ENCODE measurements around the gene C1orf21. TPM values are rescaled to one million over a fixed set of nuclear protein-coding genes. Genes with fewer than 3 reads are reported as not detected.

Gene C1orf21
- total RNA-seq, 1 experiment from 2014 or later: 28.5 TPM

DNA sequence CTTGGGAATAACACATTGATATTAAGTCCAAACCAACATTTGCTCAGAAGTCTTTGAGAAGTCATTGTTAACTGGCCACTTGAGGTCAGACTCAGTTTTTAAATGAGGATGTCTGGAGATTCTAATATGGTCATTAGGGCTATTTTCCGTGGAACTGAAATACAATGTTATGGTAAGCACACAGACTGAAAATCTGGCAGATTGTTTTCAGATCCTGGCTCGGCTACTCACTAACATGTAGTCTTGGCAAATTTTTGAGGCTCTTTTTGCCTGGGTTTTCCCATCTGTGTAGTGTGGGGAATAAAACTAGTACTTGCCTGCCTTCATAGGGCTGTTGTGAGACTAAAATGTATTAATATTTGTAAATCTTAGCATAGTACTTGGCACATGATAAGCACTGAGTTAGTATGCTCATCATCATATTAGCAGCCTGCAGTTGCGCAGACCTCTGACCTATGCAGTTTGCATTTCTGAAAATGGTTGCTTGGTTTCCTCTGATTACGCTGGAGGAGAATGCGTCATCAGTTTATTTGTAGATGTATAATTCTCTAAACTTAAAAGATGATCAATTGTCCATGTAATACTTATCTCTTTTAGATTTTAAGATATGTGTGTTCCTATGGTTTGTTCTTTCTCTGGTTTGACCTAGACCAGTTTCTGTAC lies 100.8 kb downstream of the C1orf21 start:
- no peak overlapping the region for H3K4me3 Mint-ChIP-seq
- DNase-seq (ENCODE audit: low spot score) (no peak), ATAC-seq (no peak)
- no peaks in the 10 kb centered on the region for H3K36me3 Mint-ChIP-seq
- peaks cover 62% of the 10 kb centered on the region for H3K4me1 Mint-ChIP-seq
- H3K9me3 Mint-ChIP-seq: no peaks in the 10 kb centered on the region
- CTCF ChIA-PET: interaction anchor here (1.0 kb wide), 1 partner anchor 10 kb away, joined by 4 read pairs; no protein-coding TSS in a partner anchor
- POLR2A ChIA-PET: no interaction called here
- H3K27me3 Mint-ChIP-seq (ENCODE audit: low read depth): no peaks in the 10 kb centered on the region
- peak overlapping the region; percentile 91 for H3K27ac Mint-ChIP-seq
- TF ChIP-seq, protein P1, sequence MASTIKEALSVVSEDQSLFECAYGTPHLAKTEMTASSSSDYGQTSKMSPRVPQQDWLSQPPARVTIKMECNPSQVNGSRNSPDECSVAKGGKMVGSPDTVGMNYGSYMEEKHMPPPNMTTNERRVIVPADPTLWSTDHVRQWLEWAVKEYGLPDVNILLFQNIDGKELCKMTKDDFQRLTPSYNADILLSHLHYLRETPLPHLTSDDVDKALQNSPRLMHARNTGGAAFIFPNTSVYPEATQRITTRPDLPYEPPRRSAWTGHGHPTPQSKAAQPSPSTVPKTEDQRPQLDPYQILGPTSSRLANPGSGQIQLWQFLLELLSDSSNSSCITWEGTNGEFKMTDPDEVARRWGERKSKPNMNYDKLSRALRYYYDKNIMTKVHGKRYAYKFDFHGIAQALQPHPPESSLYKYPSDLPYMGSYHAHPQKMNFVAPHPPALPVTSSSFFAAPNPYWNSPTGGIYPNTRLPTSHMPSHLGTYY (CRISPR knock-in tag; IDR thresholded peaks at IDR 0.05): no peak
- no peak for TF ChIP-seq GRHL2 (CRISPR knock-in tag; IDR thresholded peaks at IDR 0.05; ENCODE audit: insufficient replicate concordance, severe bottlenecking)
- TF ChIP-seq ZNF138 (CRISPR knock-in tag; conservative IDR thresholded peaks at IDR 0.05): no peak
- no peak for TF ChIP-seq ATF2 (CRISPR knock-in tag; IDR thresholded peaks at IDR 0.05; ENCODE audit: borderline replicate concordance, low read depth)
- TF ChIP-seq SP1 (CRISPR knock-in tag; conservative IDR thresholded peaks at IDR 0.05): no peak
- no peak for TF ChIP-seq ZNF263 (CRISPR knock-in tag; IDR thresholded peaks at IDR 0.05; ENCODE audit: low read depth)
- no peak for TF ChIP-seq MLX (CRISPR knock-in tag; IDR thresholded peaks at IDR 0.05)
- no peak for TF ChIP-seq RORB (CRISPR knock-in tag; IDR thresholded peaks at IDR 0.05)
- no peak for TF ChIP-seq KAT7 (CRISPR knock-in tag; IDR thresholded peaks at IDR 0.05; ENCODE audit: borderline replicate concordance)
- TF ChIP-seq ZNF219 (CRISPR knock-in tag; IDR thresholded peaks at IDR 0.05; ENCODE audit: borderline replicate concordance): no peak
- TF ChIP-seq, protein P2, sequence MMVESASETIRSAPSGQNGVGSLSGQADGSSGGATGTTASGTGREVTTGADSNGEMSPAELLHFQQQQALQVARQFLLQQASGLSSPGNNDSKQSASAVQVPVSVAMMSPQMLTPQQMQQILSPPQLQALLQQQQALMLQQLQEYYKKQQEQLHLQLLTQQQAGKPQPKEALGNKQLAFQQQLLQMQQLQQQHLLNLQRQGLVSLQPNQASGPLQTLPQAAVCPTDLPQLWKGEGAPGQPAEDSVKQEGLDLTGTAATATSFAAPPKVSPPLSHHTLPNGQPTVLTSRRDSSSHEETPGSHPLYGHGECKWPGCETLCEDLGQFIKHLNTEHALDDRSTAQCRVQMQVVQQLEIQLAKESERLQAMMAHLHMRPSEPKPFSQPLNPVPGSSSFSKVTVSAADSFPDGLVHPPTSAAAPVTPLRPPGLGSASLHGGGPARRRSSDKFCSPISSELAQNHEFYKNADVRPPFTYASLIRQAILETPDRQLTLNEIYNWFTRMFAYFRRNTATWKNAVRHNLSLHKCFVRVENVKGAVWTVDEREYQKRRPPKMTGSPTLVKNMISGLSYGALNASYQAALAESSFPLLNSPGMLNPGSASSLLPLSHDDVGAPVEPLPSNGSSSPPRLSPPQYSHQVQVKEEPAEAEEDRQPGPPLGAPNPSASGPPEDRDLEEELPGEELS (CRISPR knock-in tag; IDR thresholded peaks at IDR 0.05): no peak
- no peak for TF ChIP-seq IRF2 (CRISPR knock-in tag; IDR thresholded peaks at IDR 0.05; ENCODE audit: borderline replicate concordance, low read depth)
- TF ChIP-seq GABPB1 (CRISPR knock-in tag; IDR thresholded peaks at IDR 0.05): no peak
- TF ChIP-seq, protein P3, sequence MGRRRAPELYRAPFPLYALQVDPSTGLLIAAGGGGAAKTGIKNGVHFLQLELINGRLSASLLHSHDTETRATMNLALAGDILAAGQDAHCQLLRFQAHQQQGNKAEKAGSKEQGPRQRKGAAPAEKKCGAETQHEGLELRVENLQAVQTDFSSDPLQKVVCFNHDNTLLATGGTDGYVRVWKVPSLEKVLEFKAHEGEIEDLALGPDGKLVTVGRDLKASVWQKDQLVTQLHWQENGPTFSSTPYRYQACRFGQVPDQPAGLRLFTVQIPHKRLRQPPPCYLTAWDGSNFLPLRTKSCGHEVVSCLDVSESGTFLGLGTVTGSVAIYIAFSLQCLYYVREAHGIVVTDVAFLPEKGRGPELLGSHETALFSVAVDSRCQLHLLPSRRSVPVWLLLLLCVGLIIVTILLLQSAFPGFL (CRISPR knock-in tag; IDR thresholded peaks at IDR 0.05; ENCODE audit: borderline replicate concordance): no peak
- no peak for TF ChIP-seq MYBL2 (CRISPR knock-in tag; IDR thresholded peaks at IDR 0.05)
- TF ChIP-seq TP53 (CRISPR knock-in tag; IDR thresholded peaks at IDR 0.05): no peak
- no peak for TF ChIP-seq JUN (CRISPR knock-in tag; IDR thresholded peaks at IDR 0.05)

DNA sequence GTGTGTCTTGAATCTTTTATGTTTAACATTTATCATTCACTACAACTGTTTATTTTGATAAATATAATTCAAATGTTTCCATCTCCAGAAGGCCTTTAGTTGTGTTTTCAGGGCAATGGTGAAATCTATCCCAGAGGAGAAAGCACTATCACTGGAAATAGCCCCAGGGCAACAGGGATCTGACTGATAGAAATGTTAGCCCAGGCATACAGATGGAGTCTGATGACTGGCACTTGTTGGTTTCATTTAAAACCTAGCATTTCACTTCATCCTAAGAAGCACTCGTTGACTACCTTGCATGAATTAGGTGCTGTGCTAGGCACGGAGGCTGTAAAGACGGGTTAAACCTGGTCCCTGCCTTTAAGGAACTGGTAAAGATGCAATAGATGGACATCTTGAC lies 103.1 kb downstream of the C1orf21 start:
- ChIA-PET POLR2A (no interaction called here), CTCF (no interaction called here)
- ATAC-seq (no peak), DNase-seq (ENCODE audit: low spot score) (no peak)
- no peaks in the 10 kb centered on the region for H3K27me3 Mint-ChIP-seq (ENCODE audit: low read depth)
- H3K4me3 Mint-ChIP-seq: no peak overlapping the region
- H3K36me3 Mint-ChIP-seq: no peaks in the 10 kb centered on the region
- peak overlapping the region; percentile 18; the same call in 1 of the 2 replicates for H3K27ac Mint-ChIP-seq
- H3K9me3 Mint-ChIP-seq: no peaks in the 10 kb centered on the region
- peaks cover 71% of the 10 kb centered on the region for H3K4me1 Mint-ChIP-seq
- no peak for TF ChIP-seq ATF1 (CRISPR knock-in tag; IDR thresholded peaks at IDR 0.05)
- no peak for TF ChIP-seq CBFB (CRISPR knock-in tag; IDR thresholded peaks at IDR 0.05; ENCODE audit: low read depth)
- TF ChIP-seq NR1H2 (CRISPR knock-in tag; IDR thresholded peaks at IDR 0.05): no peak
- TF ChIP-seq NFYB (CRISPR knock-in tag; conservative IDR thresholded peaks at IDR 0.05; ENCODE audit: low read depth): no peak
- TF ChIP-seq ZNF317 (CRISPR knock-in tag; IDR thresholded peaks at IDR 0.05; ENCODE audit: borderline replicate concordance, low read depth): no peak
- TF ChIP-seq, protein P4, sequence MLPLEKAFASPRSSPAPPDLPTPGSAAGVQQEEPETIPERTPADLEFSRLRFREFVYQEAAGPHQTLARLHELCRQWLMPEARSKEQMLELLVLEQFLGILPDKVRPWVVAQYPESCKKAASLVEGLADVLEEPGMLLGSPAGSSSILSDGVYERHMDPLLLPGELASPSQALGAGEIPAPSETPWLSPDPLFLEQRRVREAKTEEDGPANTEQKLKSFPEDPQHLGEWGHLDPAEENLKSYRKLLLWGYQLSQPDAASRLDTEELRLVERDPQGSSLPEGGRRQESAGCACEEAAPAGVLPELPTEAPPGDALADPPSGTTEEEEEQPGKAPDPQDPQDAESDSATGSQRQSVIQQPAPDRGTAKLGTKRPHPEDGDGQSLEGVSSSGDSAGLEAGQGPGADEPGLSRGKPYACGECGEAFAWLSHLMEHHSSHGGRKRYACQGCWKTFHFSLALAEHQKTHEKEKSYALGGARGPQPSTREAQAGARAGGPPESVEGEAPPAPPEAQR (CRISPR knock-in tag; IDR thresholded peaks at IDR 0.05): no peak
- no peak for TF ChIP-seq ZNF281 (CRISPR knock-in tag; IDR thresholded peaks at IDR 0.05)
- TF ChIP-seq CREB1 (CRISPR knock-in tag; IDR thresholded peaks at IDR 0.05): no peak
- TF ChIP-seq TEAD4 (CRISPR knock-in tag; IDR thresholded peaks at IDR 0.05): no peak

Data from WTC11 (cell line).